Measurements from ENCODE around the gene PELI2. TPM values are rescaled to one million over a fixed set of nuclear protein-coding genes. Genes with fewer than 3 reads are reported as not detected.

The PELI2 gene
- total RNA-seq, 2 donors from 2014 or later, result 16.0 to 17.5 TPM

GRCh38 chr14:56194042-56194441 is 75.8 kb downstream of the PELI2 start:
- DNase-seq (ENCODE audit: low spot score), result no peak
- intact Hi-C loops (cut with DNase I), result no loop called here

GRCh38 chr14:56195223-56195622 is 77.0 kb downstream of the PELI2 start:
- no peak for DNase-seq (ENCODE audit: low spot score)
- intact Hi-C loops (cut with DNase I), result no loop called here

GRCh38 chr14:56195704-56196103 is 77.5 kb downstream of the PELI2 start:
- intact Hi-C loops (cut with DNase I), result no loop called here
- DNase-seq (ENCODE audit: low spot score), result no peak

DNA sequence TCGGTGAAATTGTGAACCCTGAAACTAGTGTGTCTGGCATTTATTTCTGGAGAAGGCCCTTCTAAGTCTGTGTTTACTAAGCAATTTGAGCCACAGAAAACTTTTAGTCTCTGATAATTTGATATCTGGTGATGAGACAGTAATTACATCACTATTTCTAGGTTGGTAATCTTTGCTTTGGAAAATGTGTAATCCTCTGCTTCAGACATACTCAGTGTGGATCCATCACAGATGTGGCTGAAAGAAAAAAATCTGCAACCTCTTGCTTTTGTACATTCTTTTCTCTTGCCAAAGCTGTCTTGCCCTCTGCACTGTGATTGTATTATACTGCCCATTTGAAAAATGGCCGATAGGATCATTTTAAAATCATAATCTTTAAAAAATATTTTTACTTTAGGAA is 78.1 kb downstream of the PELI2 start:
- intact Hi-C loops (cut with DNase I), result no loop called here

DNA sequence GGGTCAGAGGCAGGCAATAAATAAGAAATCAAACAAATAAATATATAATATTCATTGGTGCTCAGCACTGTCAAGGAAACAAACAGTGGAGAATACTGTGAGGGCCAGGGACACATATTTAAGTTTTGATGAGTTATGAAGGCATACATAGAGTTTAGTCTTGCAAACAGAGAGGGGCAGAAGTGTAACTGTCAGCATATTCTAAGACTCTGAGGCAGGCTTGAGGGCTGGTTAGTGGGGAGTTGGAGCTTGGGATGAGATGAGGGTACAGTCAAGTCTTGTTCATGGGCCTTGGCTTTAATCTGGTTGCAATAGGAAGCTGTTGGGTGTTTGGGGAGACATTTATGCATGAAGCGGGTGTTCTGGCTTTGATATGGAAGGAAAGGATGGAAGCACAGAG is 78.9 kb downstream of the PELI2 start:
- intact Hi-C loops (cut with DNase I), result no loop called here
- no peak for DNase-seq (ENCODE audit: low spot score)

More for the DNA sequence above, 78.1 kb downstream of the PELI2 start:
- no peak for DNase-seq (ENCODE audit: low spot score)

DNA sequence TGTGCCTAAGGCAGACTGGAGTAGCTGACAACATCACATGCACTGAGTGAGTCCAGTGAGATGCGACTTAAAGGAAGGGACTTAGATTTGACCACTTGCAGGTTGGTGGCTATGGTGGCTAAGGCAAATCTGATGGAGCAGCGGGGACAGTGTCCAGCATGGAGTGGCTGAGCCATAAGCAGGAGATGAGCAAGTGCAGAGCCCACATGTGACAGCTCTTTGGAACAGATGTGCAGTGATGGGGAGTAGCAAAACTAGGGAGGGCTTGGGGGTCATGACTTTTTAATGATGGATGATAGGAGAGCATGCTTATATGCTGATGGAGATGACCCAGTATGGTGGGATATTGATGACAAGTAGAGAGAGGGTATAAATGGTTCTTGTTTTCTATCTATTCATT is 80.2 kb downstream of the PELI2 start:
- no peak for DNase-seq (ENCODE audit: low spot score)
- intact Hi-C loops (cut with DNase I), result no loop called here

GRCh38 chr14:56199095-56199981 is 81.1 kb downstream of the PELI2 start:
- DNase-seq (ENCODE audit: low spot score), result no peak
- intact Hi-C loops (cut with DNase I), result no loop called here

DNA sequence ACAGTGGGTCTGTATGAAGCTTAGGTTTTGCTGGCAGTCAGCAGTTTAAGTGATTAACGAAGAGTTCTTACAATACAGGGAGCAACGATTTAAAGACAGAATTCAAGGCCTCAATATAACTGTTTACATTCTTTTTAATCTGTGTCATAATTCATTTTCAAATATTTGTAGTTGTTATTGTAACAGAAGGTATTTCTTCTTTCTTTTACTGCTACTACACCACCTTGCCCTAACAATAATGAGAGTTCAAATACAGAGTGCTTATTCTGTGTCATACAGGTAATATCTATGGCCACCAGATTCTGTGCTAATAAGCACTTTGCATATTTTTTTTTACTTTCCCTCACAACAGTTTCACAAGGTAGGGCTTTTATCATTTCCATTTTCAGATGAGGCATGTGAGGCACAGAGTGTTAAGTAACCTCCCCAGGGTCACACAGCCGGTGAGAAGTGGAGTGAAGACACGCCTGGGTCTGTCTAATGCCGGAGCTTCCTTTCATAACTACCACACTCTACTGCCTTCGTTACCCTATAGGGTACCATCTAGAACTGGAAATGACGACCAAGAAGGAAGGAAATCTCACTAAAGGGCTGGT is 81.9 kb downstream of the PELI2 start:
- DNase-seq (ENCODE audit: low spot score), result no peak
- intact Hi-C loops (cut with DNase I), result no loop called here

DNA sequence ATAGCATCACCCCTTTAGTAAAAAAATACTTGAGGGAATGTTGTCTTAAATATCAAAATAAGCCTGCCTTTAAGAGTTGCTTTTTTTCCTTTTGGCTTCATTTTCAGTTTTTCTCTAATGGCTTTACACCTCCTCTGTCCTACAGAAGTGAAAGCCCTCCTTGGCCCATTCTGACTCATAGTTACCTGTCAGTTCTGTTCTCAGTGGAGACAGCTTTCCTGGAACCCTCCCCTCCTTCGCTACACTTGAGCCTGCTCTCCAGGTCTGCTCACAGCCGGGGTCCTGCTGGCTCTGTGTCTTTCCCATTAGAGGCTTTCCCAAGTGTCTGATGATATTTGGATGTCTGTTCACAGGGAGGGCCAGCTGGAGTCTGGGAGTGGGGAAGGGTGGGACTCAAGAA is 84.0 kb downstream of the PELI2 start:
- intact Hi-C loops (cut with DNase I), result no loop called here
- DNase-seq (ENCODE audit: low spot score), result no peak

DNA sequence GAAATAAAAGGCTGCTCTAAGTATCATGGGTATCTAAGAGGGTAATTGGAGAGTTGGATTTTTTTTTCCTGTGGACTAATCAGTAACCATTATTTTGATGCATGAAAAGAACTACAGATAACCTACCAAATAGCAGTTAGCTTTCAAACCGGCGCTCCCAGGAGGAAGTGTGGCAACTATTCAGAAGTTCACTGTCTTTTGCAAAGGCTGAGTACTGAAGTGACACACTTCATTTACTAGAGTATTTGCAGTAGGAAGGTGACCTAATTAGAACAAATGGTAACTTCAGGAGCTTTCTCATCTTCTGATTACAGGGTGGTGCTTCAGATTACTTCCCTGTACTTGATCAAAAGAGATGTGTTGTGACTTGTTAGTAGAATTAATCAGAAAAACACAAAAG is 87.7 kb downstream of the PELI2 start:
- no peak for DNase-seq (ENCODE audit: low spot score)
- intact Hi-C loops (cut with DNase I), result no loop called here

DNA sequence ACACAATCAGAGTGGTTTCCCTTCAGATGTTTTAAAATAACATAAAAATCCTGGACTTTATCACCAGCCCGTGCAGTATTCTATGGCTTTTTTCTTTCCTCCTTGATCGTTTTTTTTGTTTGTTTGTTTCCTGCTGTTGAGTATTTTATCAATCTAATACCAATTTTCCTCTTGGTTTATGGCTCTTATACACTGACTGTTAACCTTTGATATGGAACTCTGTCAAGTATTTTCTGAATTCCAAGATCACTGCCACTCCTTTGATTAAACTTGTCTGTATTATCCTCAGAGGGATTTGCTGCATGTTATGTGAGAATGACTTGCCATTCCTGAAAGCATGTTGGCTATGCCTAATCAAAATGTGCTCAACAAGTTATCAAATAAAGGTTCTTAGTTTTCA is 88.4 kb downstream of the PELI2 start:
- DNase-seq (ENCODE audit: low spot score), result no peak
- intact Hi-C loops (cut with DNase I), result no loop called here

- DNase-seq (ENCODE audit: low spot score), result no peak
- intact Hi-C loops (cut with DNase I), result no loop called here
Measured at GRCh38 chr14:56207626-56208292, 89.5 kb downstream of the PELI2 start.

DNA sequence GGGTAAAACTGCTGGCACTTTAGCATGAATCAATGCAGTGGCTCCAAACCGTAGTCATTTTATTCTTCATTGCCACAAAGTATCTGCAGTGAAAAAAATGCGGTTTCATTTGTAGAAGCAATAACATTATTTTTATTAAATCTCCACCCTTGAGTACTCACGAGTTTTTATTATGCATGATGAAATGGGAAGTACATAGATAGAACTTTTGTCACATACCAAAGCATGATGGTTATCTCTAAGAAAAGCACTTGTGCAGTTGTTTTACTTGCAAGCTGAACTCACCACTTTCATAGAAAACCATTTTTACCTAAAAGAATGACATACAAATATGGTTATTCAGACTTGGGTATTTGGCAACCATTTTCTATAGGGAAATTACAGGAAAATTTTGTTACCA is 90.3 kb downstream of the PELI2 start:
- intact Hi-C loops (cut with DNase I), result no loop called here

GRCh38 chr14:56210571-56210970 is 92.4 kb downstream of the PELI2 start:
- DNase-seq (ENCODE audit: low spot score), result no peak
- intact Hi-C loops (cut with DNase I), result no loop called here

More for the DNA sequence above, 90.3 kb downstream of the PELI2 start:
- DNase-seq (ENCODE audit: low spot score), result no peak

- intact Hi-C loops (cut with DNase I), result no loop called here
Measured at GRCh38 chr14:56211084-56211483, 92.9 kb downstream of the PELI2 start.

DNA sequence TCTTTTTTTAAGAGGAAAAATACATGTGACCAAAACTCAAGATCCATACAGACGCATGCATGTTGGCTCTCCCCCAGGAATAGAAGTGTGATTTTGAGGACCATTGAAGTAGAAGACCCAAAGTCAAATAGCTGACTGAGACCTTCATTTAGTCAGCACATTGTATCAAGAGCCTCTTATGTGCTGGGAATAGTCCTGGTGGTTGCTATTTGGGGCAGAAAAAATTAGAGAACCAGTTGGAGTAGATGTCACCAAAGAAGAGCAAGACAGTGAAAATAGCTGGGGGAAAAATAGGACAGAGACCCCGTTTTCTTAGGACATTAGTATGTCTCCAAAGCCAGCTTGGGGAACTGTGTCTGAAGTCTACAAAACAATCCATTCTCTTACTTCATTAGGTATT is 93.6 kb downstream of the PELI2 start:
- no peak for DNase-seq (ENCODE audit: low spot score)
- intact Hi-C loops (cut with DNase I), result no loop called here

More at GRCh38 chr14:56211084-56211483, 92.9 kb downstream of the PELI2 start:
- DNase-seq (ENCODE audit: low spot score), result no peak

DNA sequence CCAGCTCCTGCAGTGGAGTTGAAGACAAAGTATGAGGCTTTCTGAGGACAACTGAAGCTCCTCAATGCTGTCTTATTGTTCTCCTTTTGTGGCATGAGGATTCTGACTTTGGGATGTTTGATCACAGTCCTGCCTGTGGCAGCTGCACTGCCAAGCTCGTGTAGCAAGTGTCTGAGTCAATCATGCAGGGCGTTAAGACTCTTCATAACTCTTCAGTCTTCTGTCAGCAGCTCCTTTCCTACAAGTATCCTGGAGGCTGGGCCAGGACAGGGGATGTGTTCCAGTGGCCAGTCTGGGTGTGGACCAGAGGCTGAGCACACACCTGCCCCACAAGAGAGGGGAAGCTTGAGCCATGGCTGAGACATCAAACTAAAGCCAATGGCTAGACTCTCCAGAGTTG is 94.3 kb downstream of the PELI2 start:
- no peak for DNase-seq (ENCODE audit: low spot score)

GRCh38 chr14:56213306-56213705 is 95.1 kb downstream of the PELI2 start:
- no peak for DNase-seq (ENCODE audit: low spot score)
- intact Hi-C loops (cut with DNase I), result no loop called here

More for the DNA sequence above, 94.3 kb downstream of the PELI2 start:
- intact Hi-C loops (cut with DNase I), result no loop called here

DNA sequence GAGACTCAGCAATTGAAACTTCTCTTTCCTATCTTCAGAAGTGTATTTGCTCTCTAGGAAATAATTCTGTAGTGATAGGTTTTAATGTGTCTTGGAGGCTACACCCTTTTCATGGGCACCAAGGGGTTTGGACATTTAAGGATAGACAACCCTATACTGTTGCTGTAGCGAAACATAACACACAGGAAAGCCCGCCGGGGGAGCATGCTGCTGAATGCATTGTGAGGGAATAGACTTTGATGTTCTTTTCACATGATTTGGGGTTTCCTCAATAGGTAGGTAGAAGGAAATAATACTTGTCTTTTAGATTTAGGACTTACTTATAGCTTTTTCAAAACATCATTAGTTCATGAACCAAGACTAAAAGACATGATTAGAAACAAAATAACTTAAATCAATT is 97.0 kb downstream of the PELI2 start:
- intact Hi-C loops (cut with DNase I), result no loop called here
- no peak for DNase-seq (ENCODE audit: low spot score)

- no peak for DNase-seq (ENCODE audit: low spot score)
- intact Hi-C loops (cut with DNase I), result no loop called here
Measured at GRCh38 chr14:56216626-56217379, 98.6 kb downstream of the PELI2 start.

Data from posterior vena cava (tissue), 2 donors.